DMS53 treated with DMSO at 0.1 percent for 48 hours (cell line): ENCODE results near the gene CRYM.
"Not testable (repeated sequence)": the region's sequence is repeated elsewhere in the genome, so short reads cannot be mapped to it uniquely, and the experiment has no call there.

Source experiments
- DNase-seq: peaks from one replicate; lab custom pipeline; 2025; ENCODE audit not compliant: unreplicated experiment; lab: John Stamatoyannopoulos, UW

The CRYM gene

GRCh38 chr16:21277927-21278706, at the start of gene CRYM:
Gene CRYM (minus strand): TSS chr16:21278290. CDS start chr16:21278251, 39 bp downstream.
- peak; percentile 53 for DNase-seq

GRCh38 chr16:21327046-21327445, 49.0 kb upstream of the CRYM start:
- no peak for DNase-seq

- DNase-seq, result peak; percentile 21
Measured at GRCh38 chr16:21326459-21326858, 48.4 kb upstream of the CRYM start.

GRCh38 chr16:21324267-21324666, 46.2 kb upstream of the CRYM start:
- no peak for DNase-seq

- DNase-seq, result not testable (repeated sequence)
Measured at GRCh38 chr16:21322251-21322650, 44.2 kb upstream of the CRYM start.

GRCh38 chr16:21321736-21322135, 43.6 kb upstream of the CRYM start:
- no peak for DNase-seq

GRCh38 chr16:21314339-21314738, 36.2 kb upstream of the CRYM start:
- no peak for DNase-seq

GRCh38 chr16:21312863-21313372, 34.8 kb upstream of the CRYM start:
- not testable (repeated sequence) for DNase-seq

- DNase-seq, result not testable (repeated sequence)
Measured at GRCh38 chr16:21312046-21312445, 34.0 kb upstream of the CRYM start.

GRCh38 chr16:21306712-21307111, 28.6 kb upstream of the CRYM start:
- DNase-seq, result not testable (repeated sequence)

GRCh38 chr16:21302898-21303528, 24.9 kb upstream of the CRYM start:
- DNase-seq, result no peak

GRCh38 chr16:21302454-21302853, 24.4 kb upstream of the CRYM start:
- DNase-seq, result peak; percentile 29

GRCh38 chr16:21301895-21302291, 23.8 kb upstream of the CRYM start:
- no peak for DNase-seq

- DNase-seq, result peak; percentile 60
Measured at GRCh38 chr16:21301168-21301894, 23.2 kb upstream of the CRYM start.

- DNase-seq, result peak; percentile 96
Measured at GRCh38 chr16:21300309-21301167, 22.4 kb upstream of the CRYM start.

GRCh38 chr16:21289789-21290188, 11.7 kb upstream of the CRYM start:
- DNase-seq, result not testable (repeated sequence)

- no peak for DNase-seq
Measured at GRCh38 chr16:21285314-21285713, 7.2 kb upstream of the CRYM start.

GRCh38 chr16:21284414-21284813, 6.3 kb upstream of the CRYM start:
- DNase-seq, result no peak

GRCh38 chr16:21283521-21284289, 5.6 kb upstream of the CRYM start:
- no peak for DNase-seq
